UCSD-AML1 (cell line): ENCODE measurements around the gene PTCH2.
"Not testable (repeated sequence)": the region's sequence is repeated elsewhere in the genome, so short reads cannot be mapped to it uniquely, and the experiment has no call there.

Experiments used
- DNase-seq: peaks from one replicate; lab custom pipeline; 2025; ENCODE audit not compliant: unreplicated experiment; lab: John Stamatoyannopoulos, UW

PTCH2 gene

DNA sequence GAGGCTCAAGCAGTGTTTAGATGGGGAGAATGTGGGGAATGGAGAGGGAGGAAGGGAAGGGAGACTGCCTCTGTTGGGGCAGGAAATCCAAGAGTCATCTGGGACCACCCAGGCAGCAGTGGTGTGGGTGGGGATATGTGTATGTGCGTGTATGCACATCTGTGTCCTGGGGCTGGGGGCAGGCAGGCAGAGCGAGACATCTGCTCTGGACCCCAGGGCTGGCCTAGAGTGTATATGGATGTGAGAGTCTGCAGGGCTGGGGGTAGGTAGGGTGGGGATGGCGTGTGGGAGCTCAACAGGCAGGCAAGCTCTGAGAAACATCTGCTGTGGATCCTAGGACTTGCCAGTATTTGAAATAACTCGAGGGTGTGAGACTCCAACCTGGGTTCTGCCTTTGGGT is 3.5 kb downstream of the PTCH2 start:
- DNase-seq, result no peak

DNA sequence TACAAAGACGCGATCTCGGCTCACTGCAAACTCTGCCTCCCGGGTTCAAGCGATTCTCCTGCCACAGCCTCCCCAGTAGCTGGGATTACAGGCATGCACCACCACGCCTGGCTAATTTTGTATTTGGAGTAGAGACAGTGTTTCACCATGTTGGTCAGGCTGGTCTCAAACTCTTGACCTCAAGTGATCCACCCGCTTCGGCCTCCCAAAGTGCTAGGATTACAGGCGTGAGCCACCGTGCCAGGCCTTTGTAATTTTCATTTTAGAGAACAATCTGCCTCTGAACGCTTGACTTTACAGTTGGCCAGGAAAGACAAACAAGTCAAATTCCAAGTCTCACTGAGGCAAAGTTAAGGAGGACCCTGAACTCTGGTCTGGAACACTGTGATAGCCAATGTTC is 4.8 kb downstream of the PTCH2 start:
- DNase-seq, result not testable (repeated sequence)

DNA sequence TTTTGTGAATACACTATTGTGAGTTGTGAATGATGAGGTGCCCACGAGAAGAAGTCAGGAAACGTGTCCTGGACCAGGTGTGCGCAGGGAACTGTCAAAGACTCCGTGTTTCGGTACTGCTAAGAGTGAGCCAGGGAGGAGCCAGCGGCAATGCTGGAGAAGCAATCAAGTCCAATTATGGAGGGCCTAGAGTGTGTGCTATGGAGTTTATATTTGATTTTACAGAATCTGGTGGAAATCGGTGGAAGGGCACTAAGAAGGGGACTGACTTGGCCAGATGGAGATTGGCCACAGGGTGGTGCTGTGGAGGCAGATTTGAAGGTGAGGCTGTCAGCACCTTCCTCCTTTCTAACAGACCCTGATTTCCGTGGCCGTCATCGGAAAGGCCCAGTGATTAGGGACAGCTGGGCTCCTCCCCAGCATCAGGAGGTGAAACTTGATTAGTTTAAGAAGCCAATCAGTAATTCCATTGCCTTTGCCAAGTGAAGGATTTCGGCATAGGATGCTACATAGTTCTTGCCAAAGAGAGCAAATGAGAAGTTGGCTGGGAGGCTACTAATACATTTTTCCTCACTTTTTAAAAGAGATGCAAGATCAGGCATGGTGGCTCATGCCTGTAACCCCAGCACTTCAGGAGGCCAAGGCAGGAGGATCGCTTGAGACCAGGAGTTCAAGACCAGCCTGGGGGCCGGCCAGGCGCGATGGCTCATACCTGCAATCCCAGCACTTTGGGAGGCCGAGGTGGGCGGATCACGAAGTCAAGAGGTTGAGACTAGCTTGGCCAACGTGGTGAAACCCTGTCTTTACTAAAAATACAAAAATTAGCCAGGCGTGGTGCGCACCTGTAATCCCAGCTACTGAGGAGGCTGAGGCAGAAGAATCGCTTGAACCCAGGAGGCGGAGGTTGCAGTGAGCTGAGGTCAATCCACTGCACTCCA is 7.0 kb downstream of the PTCH2 start:
- DNase-seq, result peak; percentile 82

DNA sequence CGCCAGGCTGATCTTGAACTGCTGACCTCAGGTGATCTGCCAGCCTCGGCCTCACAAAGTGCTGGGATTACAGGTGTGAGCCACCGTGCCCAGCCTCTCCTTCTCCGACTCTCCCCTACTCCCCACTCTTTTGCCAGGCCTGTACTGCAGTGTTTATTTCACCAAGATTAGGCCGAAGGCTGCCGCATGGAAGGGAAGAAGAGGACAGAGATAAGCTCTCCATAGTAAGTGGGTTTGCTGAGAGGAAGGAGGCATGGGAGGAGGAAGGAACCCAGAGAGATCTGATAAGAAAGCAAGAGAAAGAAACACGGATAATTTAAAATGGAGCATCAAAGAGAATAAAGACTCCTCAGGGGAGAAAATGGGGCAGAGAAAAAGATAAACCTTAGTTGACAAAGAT is 8.7 kb downstream of the PTCH2 start:
- no peak for DNase-seq

DNA sequence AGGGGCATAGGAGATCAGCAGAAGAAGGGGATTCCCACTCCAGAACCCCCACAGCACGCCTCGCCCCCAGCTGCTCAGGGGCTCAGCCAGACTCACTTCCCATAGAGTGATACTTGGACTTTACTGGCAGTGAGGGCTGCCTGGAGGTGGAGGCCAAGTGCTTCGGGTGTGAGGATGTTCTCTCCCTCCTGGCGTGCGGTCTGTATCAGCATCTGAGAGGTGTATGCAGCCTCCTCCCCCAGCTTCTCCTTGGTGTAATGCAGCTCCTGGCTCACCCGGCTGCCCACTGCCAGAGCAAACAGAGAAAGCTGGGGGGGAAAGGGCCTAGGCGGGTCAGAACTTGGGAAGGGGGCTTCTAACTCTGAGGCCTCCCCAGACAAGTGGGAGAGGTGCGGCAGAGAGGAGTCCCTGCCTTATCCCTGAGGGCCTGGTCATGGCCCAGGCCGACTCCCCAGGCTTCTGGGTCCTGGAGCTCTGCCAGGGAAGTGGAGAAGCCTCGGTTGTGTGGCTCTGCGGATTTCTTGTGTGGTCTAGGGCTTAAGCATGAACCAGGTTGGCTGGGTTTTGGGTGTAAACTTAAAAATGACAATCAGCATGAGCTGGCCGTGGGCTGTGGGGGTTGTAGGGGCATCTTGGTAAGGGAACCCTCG is 10.9 kb downstream of the PTCH2 start:
- DNase-seq, result no peak

DNA sequence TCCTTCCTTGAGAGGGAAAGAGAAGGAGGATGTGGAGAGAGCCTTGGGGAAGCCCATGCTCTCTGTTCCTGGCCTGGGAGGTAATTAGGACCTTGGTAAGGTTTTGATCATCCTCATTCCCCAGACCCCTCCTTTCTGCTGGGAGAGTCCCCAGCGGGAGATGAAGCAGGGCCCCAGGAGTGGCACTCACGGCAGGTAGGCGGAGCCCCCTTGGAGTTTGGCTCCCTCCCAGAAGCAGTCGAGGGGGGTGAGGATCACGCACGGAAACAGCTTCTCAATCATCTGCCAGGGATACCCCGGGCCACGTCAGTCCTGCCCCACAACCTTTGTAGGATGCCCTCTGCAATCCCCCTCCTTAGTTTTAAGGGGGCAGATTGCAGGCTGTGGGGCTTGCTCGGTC is 11.5 kb downstream of the PTCH2 start:
- no peak for DNase-seq

DNA sequence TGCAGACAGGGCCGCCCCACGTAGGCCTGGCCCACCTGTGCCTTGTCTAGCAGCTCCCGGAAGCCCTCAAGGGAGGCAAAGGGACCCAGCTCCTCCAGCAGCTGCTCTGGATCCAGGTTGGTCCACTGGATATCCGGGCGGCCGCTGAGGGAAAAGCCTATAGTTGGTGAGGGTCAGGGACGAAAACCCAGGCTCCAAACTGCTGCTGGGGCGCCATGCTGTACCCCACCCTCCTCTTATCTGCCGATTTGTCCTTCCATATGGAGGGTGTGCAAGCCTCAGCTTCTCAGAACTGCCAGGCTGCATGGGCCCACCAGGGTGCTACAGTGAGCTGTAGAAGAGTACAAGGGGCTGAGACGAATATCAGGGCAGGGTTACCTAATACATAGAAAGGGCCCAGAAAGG is 12.2 kb downstream of the PTCH2 start:
- DNase-seq, result no peak

DNA sequence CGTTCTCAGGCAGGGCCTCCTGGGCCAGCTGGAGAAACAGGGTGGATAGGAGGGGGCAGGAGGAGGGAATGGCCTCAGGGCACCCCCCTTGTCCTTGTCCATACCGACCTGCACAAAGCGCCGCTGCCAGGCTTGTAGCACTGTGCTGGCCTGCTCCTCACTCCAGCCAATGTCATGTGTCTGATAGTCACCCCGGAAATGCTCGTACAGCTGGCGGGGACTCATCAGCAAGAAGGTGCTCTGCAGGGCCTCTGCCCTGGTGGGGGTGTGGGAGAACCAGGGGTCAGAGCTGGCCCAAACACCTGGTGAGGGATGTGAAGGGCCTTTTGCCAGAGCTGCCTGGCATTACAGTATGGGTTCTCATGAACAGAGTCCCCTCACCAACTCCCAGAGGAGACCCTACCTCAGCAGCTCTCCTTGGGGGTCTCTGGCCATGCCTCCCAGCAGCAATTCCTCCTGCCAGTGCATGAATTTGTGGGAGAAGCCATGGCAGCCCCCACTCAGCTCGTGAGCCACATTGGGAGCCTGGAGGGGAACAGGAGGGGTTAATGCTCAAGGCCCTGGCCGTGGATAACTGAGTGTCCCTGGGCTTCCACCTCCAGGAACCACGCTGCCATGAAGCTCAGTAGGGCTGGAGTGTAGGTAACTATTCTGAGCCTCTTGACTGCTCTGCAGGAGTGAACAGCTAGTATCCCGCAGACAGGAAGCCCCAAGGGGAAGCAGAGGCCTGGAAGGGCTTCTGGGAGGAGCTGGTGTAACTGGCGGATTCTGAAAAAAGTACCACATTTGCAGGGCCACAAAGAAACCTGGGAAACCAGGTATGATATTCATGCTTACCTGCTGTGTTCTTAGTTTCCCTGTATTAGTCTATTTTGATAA is 13.3 kb downstream of the PTCH2 start:
- DNase-seq, result peak; percentile 53

DNA sequence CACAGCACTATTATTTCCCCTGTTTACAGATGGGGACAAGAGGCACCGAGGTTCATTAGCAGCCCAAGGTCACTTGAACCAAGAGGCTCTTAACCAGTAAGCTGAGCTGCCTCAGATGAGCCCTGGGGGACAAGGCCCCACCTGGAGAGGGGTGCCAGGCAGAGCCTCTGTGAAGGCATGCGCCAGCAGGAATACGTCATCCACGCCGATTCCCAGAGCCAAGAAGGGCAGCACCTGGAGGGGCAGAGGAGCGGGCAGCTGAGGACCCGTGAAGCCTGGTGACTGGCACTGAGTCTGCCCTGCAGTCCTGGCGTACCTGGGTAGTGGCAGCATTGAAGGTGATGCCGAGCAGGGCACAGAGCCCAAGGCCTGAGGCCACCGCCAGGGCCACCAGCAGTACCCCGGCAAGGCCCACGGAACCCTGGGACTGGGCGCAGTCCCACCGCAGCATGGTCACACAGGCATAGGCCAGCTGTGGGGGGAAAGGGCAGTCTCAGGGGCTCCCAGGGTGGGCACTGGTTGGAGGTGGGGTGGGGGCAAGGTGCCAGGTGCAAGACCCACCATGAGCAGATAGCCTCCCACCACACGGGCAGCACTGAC is 14.1 kb downstream of the PTCH2 start:
- DNase-seq, result no peak

DNA sequence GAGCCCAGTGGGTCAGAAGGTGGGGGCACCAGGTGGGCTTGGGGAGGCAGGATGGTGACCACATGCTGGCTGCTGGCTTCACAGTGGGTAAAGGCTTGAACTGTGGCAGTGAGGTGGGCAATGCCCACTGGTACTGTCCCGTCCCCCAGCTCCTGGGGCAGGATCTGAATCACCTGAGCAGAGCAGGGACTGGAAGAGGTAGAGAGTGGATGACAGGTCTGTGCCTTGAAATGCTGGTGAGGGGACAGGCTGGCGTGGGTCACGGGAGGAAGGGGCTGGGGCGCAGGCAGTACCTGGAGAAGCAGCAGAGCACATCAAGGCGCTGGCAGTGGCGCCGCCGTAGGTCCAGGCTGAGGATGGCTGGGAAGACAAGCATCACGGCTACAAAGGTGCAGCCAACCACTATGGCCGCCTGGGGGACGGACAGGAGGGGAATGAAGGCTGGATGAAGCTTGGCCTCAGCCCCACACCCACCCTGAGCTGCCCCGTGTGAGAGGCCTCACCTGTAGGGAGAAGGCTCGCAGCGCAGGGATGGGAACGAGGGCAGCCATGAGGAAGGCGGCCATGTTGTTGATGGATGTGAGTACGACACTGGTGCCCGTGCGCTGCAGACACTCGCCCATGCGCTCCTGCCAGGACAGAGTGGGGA is 14.9 kb downstream of the PTCH2 start:
- DNase-seq, result no peak

DNA sequence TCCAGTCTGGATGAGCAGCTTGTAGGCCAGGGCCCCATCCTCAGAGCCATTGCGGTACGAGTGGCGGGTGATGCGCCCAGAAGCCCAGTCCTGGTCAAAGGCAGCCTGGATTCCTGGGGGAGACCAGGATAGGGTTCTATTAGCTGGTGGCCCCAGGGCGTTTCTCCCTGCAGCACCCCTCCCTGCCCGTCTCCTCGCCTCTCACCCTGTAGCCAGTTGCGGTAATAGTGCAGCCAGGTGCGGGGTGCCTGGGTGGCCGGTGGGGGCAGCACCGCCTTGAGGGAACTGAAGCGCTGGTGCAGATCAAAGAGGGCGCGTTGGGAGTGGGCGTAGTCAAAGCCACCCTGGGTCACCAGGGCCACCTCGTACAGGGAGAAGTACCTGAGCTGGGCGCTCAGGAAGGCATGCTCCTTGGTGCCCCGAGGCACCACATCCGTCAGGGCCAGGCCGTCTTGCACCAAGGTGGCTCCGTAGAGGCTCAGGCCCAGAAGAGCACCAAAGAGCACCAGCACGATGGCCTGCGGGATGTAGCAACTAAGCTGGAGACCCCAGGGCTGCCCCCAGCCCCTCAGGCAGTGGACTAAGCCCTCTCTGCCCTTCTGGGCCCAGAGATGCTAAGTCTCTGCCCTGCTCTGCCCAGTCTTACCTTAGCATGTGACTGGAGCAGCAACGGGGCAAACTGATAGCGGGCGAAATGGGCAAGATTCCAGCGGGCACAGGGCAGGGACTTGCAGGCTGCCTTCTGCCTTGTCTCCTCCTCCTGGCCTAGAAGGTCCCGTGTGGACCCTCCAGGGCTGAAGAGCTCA is 15.7 kb downstream of the PTCH2 start:
- no peak for DNase-seq

DNA sequence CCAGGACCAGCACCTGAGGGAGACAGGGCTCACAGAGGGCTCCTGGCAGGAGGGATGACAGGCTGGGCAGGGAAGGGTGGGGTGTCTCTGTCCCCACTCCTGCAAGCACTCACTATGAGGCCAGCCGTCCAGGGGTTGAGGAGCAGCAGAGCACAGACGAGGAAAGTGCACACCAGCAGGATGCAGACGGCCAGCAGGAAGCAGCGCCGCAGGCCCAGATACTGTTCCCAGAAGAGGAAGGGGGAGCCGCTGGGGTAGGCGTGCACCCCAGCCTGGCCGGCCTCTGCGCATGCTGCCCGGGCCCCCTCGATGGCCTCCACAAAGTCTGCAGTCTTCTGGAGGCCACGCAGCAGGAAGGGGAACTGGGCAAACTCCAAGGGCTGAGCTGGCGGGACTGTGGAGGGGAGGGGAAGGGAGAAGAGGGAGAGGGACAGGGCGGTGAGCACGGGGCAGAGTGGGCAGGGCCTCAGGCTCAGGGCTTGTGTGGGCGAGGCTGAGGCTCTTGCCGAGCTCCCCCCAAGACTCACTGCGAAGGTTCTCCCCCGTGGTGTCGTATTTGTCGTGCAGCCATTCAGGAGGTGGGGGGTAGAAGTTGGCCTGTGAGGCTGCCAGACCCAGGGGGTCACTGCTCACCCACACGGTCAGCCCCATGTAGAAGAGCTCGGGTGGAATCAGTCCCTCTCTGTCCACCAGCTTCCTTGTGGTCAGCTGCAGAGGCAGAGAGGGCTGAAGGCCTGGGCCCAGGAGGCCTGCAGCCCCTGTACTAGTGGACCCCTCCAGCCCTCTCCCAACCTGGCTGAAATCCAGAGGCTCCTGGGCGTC is 16.5 kb downstream of the PTCH2 start:
- DNase-seq, result peak; percentile 87

DNA sequence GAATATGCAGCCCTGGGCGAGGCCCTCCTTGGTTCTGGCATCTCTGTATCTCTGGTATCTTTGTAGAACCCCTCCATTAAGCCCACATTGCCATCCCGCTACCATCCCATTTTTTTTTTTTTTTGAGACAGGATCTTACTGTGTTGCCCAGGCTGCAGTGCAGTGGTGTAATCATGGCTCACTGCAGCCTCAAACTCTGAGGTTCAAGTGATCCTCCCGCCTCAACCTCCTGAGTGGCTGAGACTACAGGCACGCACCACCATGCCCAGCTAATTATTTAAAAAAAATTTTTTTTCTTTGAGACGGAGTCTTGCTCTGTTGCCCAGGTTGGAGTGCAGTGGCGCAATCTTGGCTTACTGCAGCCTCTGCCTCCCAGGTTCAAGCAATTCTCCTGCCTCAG is 18.7 kb downstream of the PTCH2 start:
- DNase-seq, result not testable (repeated sequence)

DNA sequence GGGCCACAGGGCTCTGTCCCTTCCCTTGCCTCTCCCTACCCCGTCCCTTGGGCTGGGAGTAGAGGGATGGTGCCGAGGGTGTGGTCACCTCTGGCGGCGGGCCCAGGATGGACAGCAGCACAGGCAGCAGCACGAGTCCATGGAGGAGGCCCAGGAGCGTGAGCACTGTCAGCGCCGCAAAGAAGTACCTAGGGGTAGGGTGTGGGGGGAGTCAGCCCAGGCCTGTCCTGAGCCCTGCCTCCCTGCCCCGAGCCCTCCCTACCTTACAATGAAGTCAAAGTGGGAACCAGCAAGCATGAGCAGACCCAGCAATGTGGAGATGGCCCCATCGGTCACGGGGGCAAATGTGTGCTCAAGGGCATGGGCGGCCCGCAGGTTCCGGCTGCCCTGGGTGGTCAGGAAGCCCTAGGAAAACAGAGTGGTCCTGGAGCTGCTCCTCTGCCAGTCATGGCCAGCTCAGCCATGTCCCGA is 20.0 kb downstream of the PTCH2 start:
- no peak for DNase-seq

DNA sequence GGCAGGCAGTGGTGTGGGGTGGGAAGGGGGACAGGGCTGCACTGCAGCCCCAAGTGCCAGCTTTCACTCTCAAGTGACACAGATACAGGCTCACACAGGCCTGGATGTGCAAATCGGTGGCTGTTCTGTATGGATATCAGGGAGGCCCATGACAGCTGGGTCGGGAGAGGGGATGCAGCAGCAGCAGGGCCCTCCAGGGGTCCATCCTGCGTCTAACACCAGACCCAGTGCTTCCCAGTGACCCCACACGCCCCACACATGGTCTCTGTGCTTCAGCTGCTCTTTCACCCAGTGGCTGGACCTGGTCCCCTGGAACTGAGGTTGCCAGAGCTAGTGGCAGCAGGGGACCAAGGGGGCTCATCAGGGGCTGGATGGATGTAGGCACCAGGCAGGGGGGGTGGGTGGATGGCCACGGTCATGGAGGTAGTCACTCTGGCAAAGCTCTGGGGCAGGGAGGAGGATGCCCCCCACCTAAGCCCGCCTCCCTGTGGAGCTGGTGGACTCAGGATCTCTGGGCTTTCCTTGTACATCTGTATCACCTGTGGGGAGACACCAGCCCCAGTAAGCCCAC is 20.8 kb downstream of the PTCH2 start:
- DNase-seq, result no peak

DNA sequence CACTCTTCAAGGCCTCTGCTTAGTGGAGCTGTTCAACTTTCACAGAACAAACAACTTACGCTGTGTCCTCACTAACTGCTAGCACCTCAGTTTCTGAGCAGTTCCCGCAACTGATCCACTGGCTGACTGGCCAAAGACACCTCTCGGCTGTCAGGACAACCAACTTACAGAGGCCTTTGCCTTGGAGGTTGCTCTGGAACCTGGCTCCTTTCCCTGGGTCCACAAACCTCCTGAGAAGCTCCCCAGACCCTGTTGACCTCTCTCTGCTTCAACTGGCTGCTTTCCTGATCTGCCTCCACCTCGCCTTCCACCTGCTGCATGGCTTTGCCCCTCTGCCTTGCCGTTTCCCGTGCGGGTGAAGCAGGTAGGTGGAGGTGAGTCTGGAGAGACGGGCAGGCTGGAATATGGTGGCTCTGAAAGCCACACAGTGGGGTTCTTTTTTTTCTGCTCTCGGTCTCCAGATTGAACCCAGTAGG is 21.8 kb downstream of the PTCH2 start:
- no peak for DNase-seq

DNA sequence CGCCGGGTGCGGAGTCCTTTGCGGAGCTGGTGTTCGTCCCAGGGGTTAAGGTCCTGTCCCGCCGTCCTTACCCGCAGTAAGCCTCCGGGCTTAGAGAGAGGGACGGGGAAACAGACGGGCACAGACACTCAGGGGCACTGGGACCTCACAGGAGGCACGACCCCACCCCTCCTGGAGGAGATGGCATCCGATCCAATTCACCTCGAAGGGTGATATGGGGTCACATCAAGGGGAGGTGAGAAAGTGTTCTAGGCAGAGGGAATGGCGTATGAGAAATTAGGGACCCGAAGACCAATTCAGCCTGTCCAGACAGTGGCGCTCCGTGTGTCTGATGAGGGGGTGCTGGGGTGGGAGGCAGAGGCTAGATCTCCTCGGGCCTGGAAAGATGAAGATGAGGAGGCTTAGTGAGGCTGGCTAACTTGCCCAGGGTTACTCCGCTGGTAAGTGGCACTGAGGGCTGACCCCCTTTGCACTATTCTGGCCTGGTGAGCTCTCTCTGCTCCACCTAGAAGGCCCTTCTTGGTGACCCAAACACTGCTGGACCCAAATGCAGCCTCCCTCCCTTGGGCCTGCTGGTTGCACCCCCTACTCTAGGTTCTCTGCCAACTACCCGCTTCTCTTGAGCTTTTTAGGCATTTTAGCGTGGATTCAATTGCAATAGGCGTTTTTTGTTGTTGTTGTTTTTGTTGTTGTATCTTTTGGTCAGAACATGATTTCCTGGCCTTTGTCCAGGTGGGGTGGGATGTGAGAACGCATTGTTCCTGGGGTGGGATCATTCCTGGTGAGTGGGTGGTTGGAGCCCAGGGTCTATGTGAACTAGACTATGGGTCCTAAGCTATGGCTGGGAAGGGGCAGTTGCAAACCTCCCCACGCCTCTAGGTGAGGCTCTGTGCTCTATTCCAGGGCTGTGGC is 22.5 kb downstream of the PTCH2 start:
- no peak for DNase-seq
